ENCODE results near the gene SCD5. TPM values are rescaled to one million over a fixed set of nuclear protein-coding genes. Genes with fewer than 3 reads are reported as not detected.

Gene SCD5
- total and polyA plus RNA-seq, 2 donors (not counting 3 experiments of a cell fraction or from before 2014, with no cell fraction given) = 38.4 to 38.5 TPM

- Histone ChIP-seq H3K27me3 (ENCODE audit: control insufficient read depth in 2 of 2, insufficient read depth in 2 of 2, low read length in 2 of 2) (peaks cover 0 to 8% of the 10 kb centered on the region in 2 experiments), H2AFZ (ENCODE audit: low read depth, low read length) (no peak overlapping the region), H4K20me1 (replicated peaks; ENCODE audit: control insufficient read depth, extremely low read depth, insufficient read depth, low read length) (no peaks in the 10 kb centered on the region), H3K9me1 (replicated peaks; ENCODE audit: control insufficient read depth, extremely low read depth, insufficient read depth, low read length) (no peaks in the 10 kb centered on the region), H3K27ac (ENCODE audit: insufficient read depth, low read depth, low read length) (no peak overlapping the region), H3K4me3 (replicated peaks in 1 of 3; ENCODE audit: insufficient read depth in 1 of 3, low read depth in 1 of 3, low read length in 3 of 3) (no peak overlapping the region), H3K9me3 (replicated peaks; ENCODE audit: control insufficient read depth, insufficient read depth, low read length) (no peaks in the 10 kb centered on the region), H3K79me2 (ENCODE audit: control insufficient read depth, insufficient read depth, low read length) (no peaks in the 10 kb centered on the region), H3K36me3 (ENCODE audit: control insufficient read depth in 2 of 2, extremely low read depth in 1 of 2, insufficient read depth in 2 of 2, low read length in 2 of 2) (no peaks in the 10 kb centered on the region), H3K9ac (replicated peaks; ENCODE audit: extremely low read depth, insufficient read depth, low read length) (no peak overlapping the region), H3K4me2 (ENCODE audit: insufficient read depth, low read length) (no peak overlapping the region), H3K4me1 (ENCODE audit: control insufficient read depth, extremely low read depth, insufficient read depth, low read length) (no peaks in the 10 kb centered on the region)
- intact Hi-C loops (cut with micrococcal nuclease) = no loop called here
- TF ChIP-seq POLR2A (IDR thresholded peaks at IDR 0.05; ENCODE audit: low read depth, low read length) (no peak), FOS (IDR thresholded peaks at IDR 0.05; ENCODE audit: borderline replicate concordance, insufficient read depth, low read length) (no peak), EZH2 (IDR thresholded peaks at IDR 0.05; ENCODE audit: borderline replicate concordance, low read depth, low read length, severe bottlenecking) (no peak), JUN (IDR thresholded peaks at IDR 0.05; ENCODE audit: borderline replicate concordance, insufficient read depth, insufficient read length, low read depth) (no peak), POLR2AphosphoS5 (IDR thresholded peaks at IDR 0.05; ENCODE audit: insufficient read depth, low read depth, low read length) (no peak), MAX (IDR thresholded peaks at IDR 0.05; ENCODE audit: insufficient read depth, insufficient read length) (no peak), CTCF (IDR thresholded peaks at IDR 0.05; ENCODE audit: extremely low read depth in 1 of 2, insufficient read depth in 1 of 2, low read depth in 1 of 2, low read length in 2 of 2) (no peak), GATA2 (IDR thresholded peaks at IDR 0.05; ENCODE audit: insufficient read depth, insufficient read length, low read depth, low read length) (no peak), MYC (IDR thresholded peaks at IDR 0.05; ENCODE audit: low read depth, low read length) (no peak)
- CTCF ChIA-PET = interaction anchor here (0.7 kb wide), 1 partner anchor 29 kb away, joined by 3 read pairs; no protein-coding TSS in a partner anchor
- DNase-seq (ENCODE audit: low read depth, low spot score) (no peak), FAIRE-seq (no peak)
- POLR2A ChIA-PET = interaction anchor here (0.6 kb wide), 1 partner anchor 174 kb away, joined by 3 read pairs; no protein-coding TSS in a partner anchor
- dilution Hi-C loops (cut with MboI; ENCODE audit: extremely low pct_ligation_motif_present, low sequenced_read_pairs) = no loop called here
- BruUV-seq (replicated peaks) = no TSS peak
Measured at GRCh38 chr4:82620126-82620735, 178.4 kb downstream of the SCD5 start.

All from endothelial cell of umbilical vein (primary cell).